Measurements from ENCODE around the gene PLEKHA5.
"Not testable (repeated sequence)": the region's sequence is repeated elsewhere in the genome, so short reads cannot be mapped to it uniquely, and the experiment has no call there.

The PLEKHA5 gene

DNA sequence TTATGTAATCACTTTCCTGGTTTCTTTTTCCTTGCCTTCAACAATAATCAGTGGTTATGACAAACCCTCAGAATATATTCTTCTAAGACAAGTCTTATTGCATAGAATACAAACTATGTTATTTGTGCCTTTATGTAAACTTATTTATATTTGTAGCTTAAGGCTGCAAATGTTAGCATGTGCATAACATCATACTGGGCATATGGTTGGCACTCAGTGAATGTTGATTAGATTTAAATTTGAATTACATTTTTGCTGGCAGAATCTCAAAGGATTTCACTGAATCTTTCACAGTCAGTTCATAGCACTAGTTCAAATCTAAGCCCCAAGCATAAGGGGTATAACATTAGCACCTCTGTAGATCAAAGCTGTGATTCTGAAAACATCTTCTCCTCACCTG is 196.6 kb downstream of the PLEKHA5 start:
- Mint-ChIP-seq H3K4me1 (no peaks in the 10 kb centered on the region), H3K9me3 (no peaks in the 10 kb centered on the region), H3K4me3 (no peak overlapping the region), H3K36me3 (no peaks in the 10 kb centered on the region), H3K27ac (no peak overlapping the region), H3K27me3 (no peaks in the 10 kb centered on the region)
- CTCF ChIA-PET: no interaction called here
- DNase-seq: no peak

DNA sequence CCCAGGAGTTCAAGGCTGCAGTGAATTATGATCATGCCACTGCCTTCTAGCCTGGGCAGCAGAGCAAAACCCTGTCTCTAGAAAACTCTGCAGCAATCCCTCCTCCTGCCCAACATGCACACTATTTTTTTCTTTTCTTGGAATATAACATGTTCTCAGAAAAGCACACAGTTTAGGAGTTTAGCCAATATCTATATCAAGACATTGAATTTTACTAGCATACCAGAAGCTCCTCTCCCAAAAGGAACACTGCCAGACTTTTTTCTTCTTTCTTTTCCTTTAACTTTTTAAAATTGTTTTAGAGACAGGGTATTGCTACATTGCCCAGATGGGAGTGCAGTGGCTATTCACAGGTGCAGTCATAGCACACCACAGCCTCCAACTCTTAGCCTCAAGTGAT is 202.7 kb downstream of the PLEKHA5 start:
- CTCF ChIA-PET: no interaction called here
- Mint-ChIP-seq H3K4me3 (no peak overlapping the region), H3K27me3 (no peaks in the 10 kb centered on the region), H3K27ac (no peak overlapping the region), H3K36me3 (no peaks in the 10 kb centered on the region), H3K9me3 (no peaks in the 10 kb centered on the region), H3K4me1 (no peaks in the 10 kb centered on the region)
- no peak for DNase-seq

DNA sequence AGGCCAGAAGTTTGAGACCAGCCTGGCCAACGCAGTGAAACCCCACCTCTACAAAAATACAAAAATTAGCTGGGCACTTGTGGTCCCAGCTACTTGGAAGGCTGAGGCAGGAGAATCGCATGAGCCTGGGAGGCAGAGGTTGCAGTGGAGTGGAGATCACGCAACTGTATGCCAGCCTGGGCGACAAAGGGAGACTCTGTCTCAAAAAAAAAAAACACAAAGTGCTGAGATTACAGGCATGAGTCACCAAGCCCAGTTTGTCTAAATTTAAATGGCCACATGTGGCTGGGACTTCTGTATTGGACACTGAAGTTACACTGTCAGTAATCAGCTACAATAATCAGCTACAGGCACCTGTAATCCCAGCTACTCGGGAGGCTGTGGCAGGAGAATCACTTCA is 208.9 kb downstream of the PLEKHA5 start:
- Mint-ChIP-seq H3K27ac (no peak overlapping the region), H3K36me3 (no peaks in the 10 kb centered on the region), H3K4me3 (no peak overlapping the region), H3K27me3 (no peaks in the 10 kb centered on the region), H3K4me1 (no peaks in the 10 kb centered on the region), H3K9me3 (peaks cover 4% of the 10 kb centered on the region)
- DNase-seq: no peak
- CTCF ChIA-PET: no interaction called here

DNA sequence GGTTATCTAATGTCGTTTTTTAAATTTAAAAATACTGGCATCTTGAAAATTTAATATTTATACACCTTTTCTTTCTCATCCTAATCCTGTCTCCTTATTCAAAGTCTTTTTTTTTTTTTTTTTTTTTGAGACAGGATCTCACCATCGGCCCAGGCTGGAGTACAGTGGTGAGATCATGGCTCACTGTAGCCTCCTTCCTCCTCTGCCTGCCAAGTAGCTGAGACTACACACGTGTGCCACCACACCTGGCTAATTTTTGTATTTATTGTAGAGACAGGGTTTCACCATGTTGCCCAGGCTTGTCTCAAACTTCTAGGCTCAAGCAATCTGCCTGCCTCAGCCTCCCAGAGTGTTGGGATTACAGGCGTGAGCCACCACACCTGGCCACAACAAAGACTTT is 221.3 kb downstream of the PLEKHA5 start:
- H3K4me1 Mint-ChIP-seq, H3K27me3 Mint-ChIP-seq, H3K4me3 Mint-ChIP-seq, CTCF ChIA-PET, H3K27ac Mint-ChIP-seq, H3K9me3 Mint-ChIP-seq, DNase-seq, H3K36me3 Mint-ChIP-seq: not testable (repeated sequence)

DNA sequence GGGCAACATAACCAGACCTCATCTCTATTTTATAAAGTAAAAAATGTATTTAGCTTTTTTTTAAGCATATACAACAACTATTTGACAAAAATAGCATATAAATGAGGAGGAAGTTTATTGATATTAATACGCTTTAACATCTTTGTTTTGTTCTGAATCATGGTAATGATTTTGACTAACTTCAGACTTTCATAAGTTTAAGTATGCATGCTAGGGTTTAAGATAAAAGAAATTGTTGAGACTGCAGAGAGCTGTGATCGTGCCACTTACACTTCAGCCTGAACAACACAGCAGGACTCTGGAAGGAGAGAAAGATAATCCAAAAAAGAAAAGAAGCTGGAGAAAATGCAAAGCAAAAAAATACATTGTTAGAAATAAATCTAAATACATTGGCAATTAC is 221.8 kb downstream of the PLEKHA5 start:
- no peak overlapping the region for H3K27ac Mint-ChIP-seq
- H3K4me3 Mint-ChIP-seq: no peak overlapping the region
- H3K27me3 Mint-ChIP-seq: no peaks in the 10 kb centered on the region
- DNase-seq: no peak
- no peaks in the 10 kb centered on the region for H3K36me3 Mint-ChIP-seq
- no peaks in the 10 kb centered on the region for H3K4me1 Mint-ChIP-seq
- CTCF ChIA-PET: no interaction called here
- H3K9me3 Mint-ChIP-seq: peaks cover 2% of the 10 kb centered on the region

DNA sequence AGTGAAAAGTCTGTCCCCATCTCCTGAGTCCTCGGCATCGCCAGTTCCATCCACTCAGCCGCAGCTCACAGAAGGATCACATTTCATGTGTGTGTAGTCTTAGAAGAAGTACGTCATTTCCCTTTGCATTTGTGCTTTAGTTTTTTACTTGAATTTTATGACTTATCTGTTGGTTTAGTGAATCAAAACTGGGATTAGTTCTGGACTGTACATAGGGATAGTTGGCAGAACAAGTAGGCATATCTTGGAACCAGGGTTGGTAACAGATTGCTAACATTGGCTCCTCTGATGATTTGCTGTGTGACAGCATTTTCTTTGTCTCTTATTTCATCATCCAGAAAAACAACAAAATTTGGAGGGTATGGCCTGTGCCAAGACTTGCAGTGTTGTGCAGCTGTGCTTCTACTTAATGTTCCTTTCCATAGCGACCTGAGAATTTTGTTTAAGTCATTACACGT is 240.2 kb downstream of the PLEKHA5 start:
- no peaks in the 10 kb centered on the region for H3K27me3 Mint-ChIP-seq
- CTCF ChIA-PET: no interaction called here
- no peaks in the 10 kb centered on the region for H3K36me3 Mint-ChIP-seq
- H3K4me1 Mint-ChIP-seq: no peaks in the 10 kb centered on the region
- H3K4me3 Mint-ChIP-seq: no peak overlapping the region
- H3K9me3 Mint-ChIP-seq: no peaks in the 10 kb centered on the region
- DNase-seq: no peak
- H3K27ac Mint-ChIP-seq: no peak overlapping the region

DNA sequence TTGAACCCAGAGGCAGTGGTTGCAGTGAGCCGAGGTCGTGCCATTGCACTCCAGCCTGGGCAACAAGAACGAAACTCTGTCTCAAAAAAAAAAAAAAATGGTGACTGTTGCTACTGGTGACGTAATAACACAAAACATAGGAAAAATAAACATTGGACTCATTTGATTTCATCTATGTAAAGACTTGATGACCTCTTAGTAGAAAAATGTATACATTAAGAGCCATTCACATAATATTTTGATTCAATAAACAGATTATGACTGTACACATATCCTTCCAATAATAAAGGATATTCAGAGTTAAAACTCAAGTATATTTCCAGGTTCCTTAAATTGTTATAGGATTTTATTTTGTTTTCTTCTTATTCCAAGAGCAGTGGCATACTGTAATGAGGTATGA is 244.1 kb downstream of the PLEKHA5 start:
- no peak overlapping the region for H3K27ac Mint-ChIP-seq
- H3K27me3 Mint-ChIP-seq: no peaks in the 10 kb centered on the region
- H3K36me3 Mint-ChIP-seq: no peaks in the 10 kb centered on the region
- no peak for DNase-seq
- no peaks in the 10 kb centered on the region for H3K9me3 Mint-ChIP-seq
- CTCF ChIA-PET: no interaction called here
- H3K4me3 Mint-ChIP-seq: no peak overlapping the region
- H3K4me1 Mint-ChIP-seq: no peaks in the 10 kb centered on the region

DNA sequence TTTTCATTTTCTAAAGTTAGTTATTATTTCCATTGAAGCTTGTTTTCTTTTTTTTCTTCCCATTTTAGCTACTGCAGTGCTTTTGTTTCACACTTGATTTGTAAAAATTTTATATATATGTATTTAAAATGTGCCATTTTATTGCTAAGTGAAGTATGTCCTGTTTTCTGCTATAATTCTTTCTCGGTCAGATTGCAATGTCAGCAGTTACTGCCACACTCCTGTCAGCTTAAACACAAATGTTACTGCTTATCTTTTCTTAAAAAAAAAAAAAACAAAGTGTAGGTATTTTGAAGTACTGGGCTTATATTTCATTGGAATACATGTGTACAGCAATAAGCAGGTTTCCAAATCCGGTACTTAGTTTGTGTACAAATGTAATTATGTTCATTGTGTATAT is 246.4 kb downstream of the PLEKHA5 start:
- CTCF ChIA-PET: interaction anchor here (0.6 kb wide), 1 partner anchor 34 kb away, joined by 3 read pairs; no protein-coding TSS in a partner anchor
- no peak overlapping the region for H3K4me3 Mint-ChIP-seq
- no peaks in the 10 kb centered on the region for H3K36me3 Mint-ChIP-seq
- no peaks in the 10 kb centered on the region for H3K9me3 Mint-ChIP-seq
- H3K27me3 Mint-ChIP-seq: no peaks in the 10 kb centered on the region
- no peaks in the 10 kb centered on the region for H3K4me1 Mint-ChIP-seq
- DNase-seq: no peak
- no peak overlapping the region for H3K27ac Mint-ChIP-seq

DNA sequence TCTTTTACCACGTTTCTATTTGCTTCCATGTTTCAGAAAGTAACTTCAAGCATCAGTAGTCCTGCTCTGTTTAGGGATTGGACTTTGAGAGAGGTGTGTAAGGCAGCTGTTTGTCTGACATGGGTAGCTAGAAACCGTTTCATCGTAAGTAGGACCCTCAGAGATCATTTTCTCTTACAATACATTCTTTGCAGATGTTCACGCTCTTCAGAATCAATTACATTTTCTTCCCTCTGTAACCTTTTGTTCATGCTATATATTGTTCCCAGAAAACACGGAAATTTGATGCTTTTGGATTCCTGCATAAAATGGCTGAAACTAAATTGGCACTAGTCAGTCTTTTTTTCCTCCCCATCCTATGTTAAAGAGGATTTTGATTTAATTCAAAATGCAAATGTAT is 247.2 kb downstream of the PLEKHA5 start:
- DNase-seq: no peak
- Mint-ChIP-seq H3K9me3 (no peaks in the 10 kb centered on the region), H3K27ac (no peak overlapping the region), H3K4me3 (no peak overlapping the region), H3K36me3 (no peaks in the 10 kb centered on the region), H3K4me1 (no peaks in the 10 kb centered on the region), H3K27me3 (no peaks in the 10 kb centered on the region)
- CTCF ChIA-PET: no interaction called here

DNA sequence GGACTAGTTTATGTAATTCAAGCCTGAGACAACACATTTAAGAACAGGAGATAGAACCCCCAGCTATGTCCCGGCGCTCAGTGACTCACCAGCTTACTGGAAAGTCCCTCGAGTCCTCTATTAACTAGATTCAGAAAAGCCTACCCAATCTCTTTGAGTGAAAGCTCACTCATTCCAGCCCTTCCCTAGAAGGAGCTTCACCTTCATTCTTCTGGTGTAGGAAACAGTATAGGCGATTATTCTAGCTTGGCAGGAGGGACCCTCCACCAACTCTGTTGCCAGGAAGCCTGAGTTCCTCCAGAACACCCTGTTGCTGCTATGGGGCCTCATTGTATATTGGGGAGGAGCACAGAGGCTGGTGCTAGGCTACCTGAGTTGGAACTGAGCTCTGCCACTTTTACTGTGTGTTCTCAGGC is 252.6 kb downstream of the PLEKHA5 start:
- Mint-ChIP-seq H3K27ac (no peak overlapping the region), H3K36me3 (no peaks in the 10 kb centered on the region), H3K27me3 (no peaks in the 10 kb centered on the region), H3K4me3 (no peak overlapping the region), H3K9me3 (no peaks in the 10 kb centered on the region), H3K4me1 (no peaks in the 10 kb centered on the region)
- CTCF ChIA-PET: interaction anchor here (0.9 to 1.1 kb wide), 2 partner anchors 21 to 196 kb away, joined by 3 read pairs; no protein-coding TSS in a partner anchor
- DNase-seq: no peak

DNA sequence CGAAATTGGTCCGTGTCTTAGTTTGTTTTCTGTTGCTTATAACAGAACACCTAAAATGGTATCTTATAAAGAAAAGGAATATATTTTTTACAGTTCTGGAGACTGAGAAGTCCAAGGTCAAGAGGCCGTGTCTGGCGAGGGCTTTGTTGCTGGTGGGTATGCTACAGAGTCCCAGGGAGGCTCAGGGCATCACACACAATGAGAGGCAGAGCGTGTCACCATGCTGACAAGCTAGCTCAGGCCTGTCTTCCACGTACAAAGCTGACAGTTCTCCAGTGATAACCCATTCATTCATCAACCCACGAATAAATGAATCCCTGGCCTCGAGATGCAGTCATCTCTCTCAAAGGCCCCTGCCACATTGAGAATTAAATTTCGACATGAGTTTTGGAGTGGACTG is 253.0 kb downstream of the PLEKHA5 start:
- no peaks in the 10 kb centered on the region for H3K27me3 Mint-ChIP-seq
- no peaks in the 10 kb centered on the region for H3K36me3 Mint-ChIP-seq
- H3K27ac Mint-ChIP-seq: no peak overlapping the region
- H3K4me1 Mint-ChIP-seq: no peaks in the 10 kb centered on the region
- CTCF ChIA-PET: interaction anchor here (0.9 to 1.1 kb wide), 2 partner anchors 22 to 196 kb away, joined by 3 read pairs; no protein-coding TSS in a partner anchor
- no peak overlapping the region for H3K4me3 Mint-ChIP-seq
- no peak for DNase-seq
- no peaks in the 10 kb centered on the region for H3K9me3 Mint-ChIP-seq

DNA sequence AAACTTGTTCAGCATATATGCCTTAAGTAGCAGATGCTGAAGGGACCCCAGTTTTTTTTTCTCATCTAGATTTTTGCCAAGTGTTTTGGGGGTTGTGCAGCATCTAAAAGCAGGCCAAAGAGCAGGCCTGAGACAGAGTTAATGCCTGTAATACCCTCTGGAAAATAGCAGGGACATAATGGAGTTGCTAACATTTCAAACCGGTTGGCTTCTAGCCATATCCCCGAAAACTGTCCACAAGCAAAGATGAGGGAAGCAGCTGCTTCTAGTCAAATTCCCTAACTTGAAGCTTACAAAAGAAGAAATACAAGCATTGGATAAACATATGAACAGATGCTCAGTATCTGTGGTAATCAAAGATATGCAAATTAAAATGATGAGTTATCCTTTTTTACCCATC is 257.6 kb downstream of the PLEKHA5 start:
- no peak for DNase-seq
- Mint-ChIP-seq H3K4me1 (no peaks in the 10 kb centered on the region), H3K27ac (no peak overlapping the region), H3K36me3 (no peaks in the 10 kb centered on the region), H3K9me3 (no peaks in the 10 kb centered on the region), H3K4me3 (no peak overlapping the region), H3K27me3 (no peaks in the 10 kb centered on the region)
- CTCF ChIA-PET: no interaction called here

DNA sequence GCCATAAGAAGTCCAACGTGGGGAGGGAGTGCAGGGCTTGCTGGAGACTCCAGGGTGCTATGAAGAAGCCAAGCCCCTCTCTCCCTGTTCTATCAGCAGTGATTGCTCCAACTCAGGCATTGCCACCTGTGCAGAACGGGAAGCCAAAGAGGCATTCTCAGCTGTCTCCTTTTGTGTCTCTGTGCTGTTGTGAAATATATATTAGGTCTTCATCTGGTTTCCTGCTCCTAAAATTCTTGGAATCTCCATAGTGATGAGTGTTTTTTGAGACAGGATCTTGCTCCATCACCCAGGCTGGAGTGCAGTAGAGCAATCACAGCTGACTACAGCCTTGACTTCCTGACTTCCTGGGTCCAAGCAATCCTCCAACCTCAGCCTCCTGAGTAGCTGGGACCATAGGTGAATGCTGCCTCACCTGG is 258.6 kb downstream of the PLEKHA5 start:
- CTCF ChIA-PET: no interaction called here
- DNase-seq: no peak
- H3K4me3 Mint-ChIP-seq: no peak overlapping the region
- no peaks in the 10 kb centered on the region for H3K9me3 Mint-ChIP-seq
- no peaks in the 10 kb centered on the region for H3K4me1 Mint-ChIP-seq
- H3K27ac Mint-ChIP-seq: no peak overlapping the region
- H3K36me3 Mint-ChIP-seq: no peaks in the 10 kb centered on the region
- H3K27me3 Mint-ChIP-seq: no peaks in the 10 kb centered on the region

DNA sequence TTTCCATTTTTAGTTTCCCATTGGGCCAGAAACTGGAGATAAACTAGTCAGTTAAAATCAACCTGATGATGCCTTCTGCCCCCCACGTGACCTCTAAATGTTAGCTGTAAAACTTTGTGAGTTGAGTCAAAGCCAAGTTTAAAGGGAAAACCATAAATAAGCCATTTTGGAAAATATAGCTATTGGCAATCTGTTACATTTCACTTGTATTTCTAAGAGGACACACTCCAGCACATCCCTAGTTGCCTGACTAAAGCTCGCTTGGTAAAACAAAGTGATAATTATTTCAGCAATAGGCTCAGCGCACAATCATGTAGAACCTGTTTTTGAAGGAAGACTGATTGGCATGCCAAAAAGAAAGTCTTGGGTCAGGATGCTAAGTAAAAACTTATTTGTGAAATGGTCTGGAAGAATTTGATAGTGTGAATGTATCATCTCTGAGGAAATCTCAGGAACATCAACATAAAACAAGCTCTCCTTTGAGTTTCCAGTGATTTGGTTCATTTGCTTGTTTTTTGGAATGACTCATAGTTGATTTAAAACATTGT is 260.6 kb downstream of the PLEKHA5 start:
- no peak overlapping the region for H3K27ac Mint-ChIP-seq
- no peaks in the 10 kb centered on the region for H3K27me3 Mint-ChIP-seq
- H3K9me3 Mint-ChIP-seq: no peaks in the 10 kb centered on the region
- no peaks in the 10 kb centered on the region for H3K4me1 Mint-ChIP-seq
- CTCF ChIA-PET: no interaction called here
- no peak overlapping the region for H3K4me3 Mint-ChIP-seq
- no peaks in the 10 kb centered on the region for H3K36me3 Mint-ChIP-seq
- DNase-seq: no peak

DNA sequence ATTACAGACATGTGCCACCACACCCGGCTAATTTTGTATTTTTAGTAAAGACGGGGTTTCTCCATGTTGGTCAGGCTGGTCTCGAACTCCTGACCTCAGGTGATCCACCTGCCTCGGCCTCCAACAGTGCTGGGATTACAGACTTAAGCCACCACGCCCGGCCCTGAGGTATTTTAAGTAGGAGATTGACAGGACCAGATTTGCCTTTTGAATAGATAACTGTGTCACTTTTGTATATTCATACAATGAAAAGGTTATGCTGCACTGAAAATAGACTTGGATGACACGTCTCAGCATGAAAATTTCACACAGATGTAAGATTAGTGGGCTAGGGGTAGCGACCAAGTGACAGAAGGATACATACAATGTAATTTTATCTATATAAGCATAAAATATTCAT is 263.1 kb downstream of the PLEKHA5 start:
- H3K4me3 Mint-ChIP-seq, H3K27me3 Mint-ChIP-seq, H3K27ac Mint-ChIP-seq, H3K4me1 Mint-ChIP-seq, H3K36me3 Mint-ChIP-seq, DNase-seq, H3K9me3 Mint-ChIP-seq, CTCF ChIA-PET: not testable (repeated sequence)

DNA sequence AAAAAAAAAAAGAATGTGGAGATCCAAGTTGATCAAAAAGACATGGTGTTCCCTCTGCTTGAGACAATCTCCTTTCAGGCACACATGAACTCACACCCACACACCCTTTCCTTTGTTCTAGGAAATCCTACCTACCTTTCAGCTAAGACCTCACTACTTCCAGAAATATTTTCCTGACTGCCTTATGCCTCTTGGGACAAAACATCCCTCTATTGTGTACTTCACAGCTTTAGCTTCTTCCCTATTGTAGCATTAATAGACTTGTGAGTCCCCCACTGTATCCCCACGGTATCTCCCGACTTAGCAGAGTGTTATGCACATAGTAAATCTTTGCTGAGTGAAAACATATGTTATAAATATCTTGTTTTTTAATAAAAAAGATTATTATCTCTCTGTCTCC is 264.9 kb downstream of the PLEKHA5 start:
- no peaks in the 10 kb centered on the region for H3K9me3 Mint-ChIP-seq

More for the DNA sequence above, 264.9 kb downstream of the PLEKHA5 start:
- H3K27ac Mint-ChIP-seq: no peak overlapping the region
- no peaks in the 10 kb centered on the region for H3K27me3 Mint-ChIP-seq
- no peaks in the 10 kb centered on the region for H3K4me1 Mint-ChIP-seq
- DNase-seq: no peak
- no peaks in the 10 kb centered on the region for H3K36me3 Mint-ChIP-seq
- H3K4me3 Mint-ChIP-seq: no peak overlapping the region
- CTCF ChIA-PET: no interaction called here

Measured in activated naive CD4-positive, alpha-beta T cell treated with anti-CD3 and anti-CD28 coated beads, Interleukin-2, amount 10 ng/mL, durations not matched to agents 7 days and 5 days (primary cell).